HCT116 (cell line): Measurements from ENCODE around the gene AP3S1. TPM values are rescaled to one million over a fixed set of nuclear protein-coding genes. Genes with fewer than 3 reads are reported as not detected.

Experiments
- ATAC-seq: fragments of 200-7000 bp; cut with Tn5 transposase; 2 replicates; pipeline ENCODE4 v1.9.1; 2020; ENCODE audit warnings: mild to moderate bottlenecking, moderate library complexity
- BruUV-seq: library from RNA; stranded (reverse); fragments of 400-500 nt; replicated peaks from 2 replicates; lab custom pipeline; 2021; lab: Mats Ljungman, UMichigan
- CTCF ChIA-PET: fragments of 300-600 bp; sonication (Branson Sonifier 250); formaldehyde crosslinking; loops from one replicate; lab custom pipeline; 2021; ENCODE audit warnings: antibody characterized with exemption; lab: Charles Lee
- POLR2A ChIA-PET: fragments of 300-600, 350-600 bp; sonication (Branson Sonifier 250); formaldehyde crosslinking; loops from one replicate; lab custom pipeline; 2021; ENCODE audit warnings: antibody characterized with exemption; lab: Charles Lee
- RAD21 ChIA-PET, 2 experiments: fragments of 300-600 bp; sonication (Branson Sonifier 250); formaldehyde crosslinking; loops; one replicate each; lab custom pipeline; 2023; ENCODE audit warnings: low total read pairs in 2 of 2; ENCODE audit not compliant: uncharacterized antibody in 2 of 2, unreplicated experiment in 2 of 2, low non-redundant PET in 1 of 2; lab: Charles Lee
- DNase-seq: peaks from one replicate; pipeline ENCODE4 v3.0.0-alpha.2; 2010; ENCODE audit warnings: low read depth, low spot score
- H2AFZ ChIP-seq: fragments of 200-600 bp; shearing (Covaris generic), sonication (generic); 2 replicates; pipeline ENCODE4 v1.6.1; 2017; ENCODE audit warnings: low read depth, mixed run types, mixed read lengths, antibody characterized with exemption, low read length; ENCODE audit not compliant: poor library complexity, severe bottlenecking
- H3K27ac ChIP-seq: 2 replicates; pipeline ENCODE4 v1.5.1; 2012; ENCODE audit warnings: low read depth, low read length
- H3K27me3 ChIP-seq: fragments of 200-600 bp; sonication (generic); 2 replicates; pipeline ENCODE4 v1.6.1; 2016; ENCODE audit warnings: mixed run types, low read length, mixed read lengths; ENCODE audit not compliant: insufficient read depth
- H3K36me3 ChIP-seq, 2 experiments: fragments of 200-500 bp in 1 of 2; fragments of 200-600 bp in 1 of 2; sonication (Bioruptor generic) in 1 of 2; sonication (generic) in 1 of 2; 2 replicates each; pipeline versions ENCODE4 v1.5.1 to v1.6.1; 2014 to 2016; ENCODE audit warnings: low read length in 2 of 2, inconsistent platforms in 1 of 2, mixed read lengths in 1 of 2, mixed run types in 1 of 2; ENCODE audit not compliant: insufficient read depth in 2 of 2, control insufficient read depth in 1 of 2
- H3K4me1 ChIP-seq, 2 experiments: fragments of 200-600 bp in 1 of 2; sonication (generic) in 1 of 2; 2 replicates each; pipeline versions ENCODE4 v1.5.1 to v1.6.1; 2012 to 2017; ENCODE audit warnings: low read length in 2 of 2, inconsistent platforms in 1 of 2, mild to moderate bottlenecking in 1 of 2, mixed read lengths in 1 of 2, mixed run types in 1 of 2, moderate library complexity in 1 of 2; ENCODE audit not compliant: insufficient read depth in 2 of 2, control insufficient read depth in 1 of 2
- H3K4me2 ChIP-seq: fragments of 200-600 bp; sonication (generic); 2 replicates; pipeline ENCODE4 v1.6.1; 2017; ENCODE audit warnings: mixed run types, low read length, mixed read lengths
- H3K4me3 ChIP-seq, 2 experiments: fragments of 200-600 bp in 1 of 2; sonication (generic) in 1 of 2; replicated peaks in 1 of 2; 2 replicates each; pipeline ENCODE4 v1.5.1; 2011 to 2016; ENCODE audit warnings: low read length in 2 of 2, control low read depth in 1 of 2, low read depth in 1 of 2, mild to moderate bottlenecking in 1 of 2, mixed read lengths in 1 of 2, mixed run types in 1 of 2
- H3K79me2 ChIP-seq: fragments of 200-600 bp; sonication (generic); 2 replicates; pipeline ENCODE4 v1.6.1; 2017; ENCODE audit warnings: mild to moderate bottlenecking, mixed run types, low read length, moderate library complexity, mixed read lengths; ENCODE audit not compliant: insufficient read depth
- H3K9ac ChIP-seq: fragments of 200-600 bp; sonication (generic); 2 replicates; pipeline ENCODE4 v1.6.1; 2016; ENCODE audit warnings: low read length, mixed read lengths
- H3K9me2 ChIP-seq: fragments of 200-600 bp; sonication (generic), shearing (Covaris generic); 2 replicates; pipeline ENCODE4 v1.6.1; 2017; ENCODE audit warnings: mixed run types, mild to moderate bottlenecking, moderate library complexity; ENCODE audit not compliant: insufficient read depth
- H3K9me3 ChIP-seq, 2 experiments: fragments of 200-500 bp in 1 of 2; fragments of 200-600 bp in 1 of 2; sonication (Bioruptor generic) in 1 of 2; sonication (generic) in 1 of 2; 2 replicates each; pipeline ENCODE4 v1.6.1; 2014 to 2017; ENCODE audit warnings: low read length in 2 of 2, mixed read lengths in 2 of 2, inconsistent platforms in 1 of 2, low read depth in 1 of 2, mild to moderate bottlenecking in 1 of 2, mixed run types in 1 of 2, moderate library complexity in 1 of 2; ENCODE audit not compliant: control insufficient read depth in 1 of 2, insufficient read depth in 1 of 2
- H4K20me1 ChIP-seq: fragments of 200-600 bp; sonication (generic), shearing (Covaris generic); 2 replicates; pipeline ENCODE4 v1.6.1; 2017; ENCODE audit warnings: mixed run types, mild to moderate bottlenecking, moderate library complexity; ENCODE audit not compliant: insufficient read depth
- CBX3 ChIP-seq: IDR thresholded peaks from 2 replicates; pipeline ENCODE4 v1.6.1; 2012; ENCODE audit warnings: low read depth
- EGR1 ChIP-seq: IDR thresholded peaks from 2 replicates; pipeline ENCODE4 v1.6.1; 2012; ENCODE audit warnings: low read depth
- ELF1 ChIP-seq: IDR thresholded peaks from 2 replicates; pipeline ENCODE4 v1.6.1; 2012; ENCODE audit warnings: low read depth, borderline replicate concordance
- EZH2 ChIP-seq: fragments of 200-600 bp; sonication (generic); IDR thresholded peaks from 2 replicates; pipeline ENCODE4 v1.6.1; 2017; ENCODE audit warnings: antibody characterized with exemption, mixed run types
- FOSL1 ChIP-seq: IDR thresholded peaks from 2 replicates; pipeline ENCODE4 v1.6.1; 2012; ENCODE audit warnings: low read depth
- JUND ChIP-seq: IDR thresholded peaks from 2 replicates; pipeline ENCODE4 v1.6.1; 2012
- RAD21 ChIP-seq: IDR thresholded peaks from 2 replicates; pipeline ENCODE4 v1.6.1; 2012; ENCODE audit warnings: low read depth, mild to moderate bottlenecking
- SIN3A ChIP-seq: IDR thresholded peaks from 2 replicates; pipeline ENCODE4 v1.6.1; 2012; ENCODE audit warnings: low read depth
- TCF7L2 ChIP-seq: IDR thresholded peaks from 2 replicates; pipeline ENCODE4 v1.7.0; 2011; ENCODE audit warnings: borderline replicate concordance, inconsistent platforms; ENCODE audit not compliant: insufficient read depth, insufficient read length; ENCODE audit errors: extremely low read depth
- YY1 ChIP-seq: IDR thresholded peaks from 2 replicates; pipeline ENCODE4 v1.6.1; 2011; ENCODE audit warnings: low read length, low read depth, moderate library complexity, mild to moderate bottlenecking; ENCODE audit not compliant: insufficient replicate concordance; ENCODE audit errors: extremely low read depth
- ZFX ChIP-seq: fragments of 450-650 bp; IDR thresholded peaks from 2 replicates; pipeline ENCODE4 v1.6.1; 2017
- ZNF274 ChIP-seq: fragments of 200-500 bp; sonication (Bioruptor generic); IDR thresholded peaks from 2 replicates; pipeline ENCODE4 v1.6.1; 2014; ENCODE audit warnings: mild to moderate bottlenecking, low read depth, low read length, inconsistent platforms
- intact Hi-C: fragments of 100-400 bp; cut with micrococcal nuclease; formaldehyde crosslinking; loops from 2 replicates; pipeline ENCODE4 v1.10.0; 2022
- total RNA-seq: library from RNA; stranded (reverse); gene quantifications from one replicate; pipeline ENCODE4 v1.2.1, GENCODE V29; 2021; ENCODE audit not compliant: unreplicated experiment
- TF ChIP-seq, protein P1 (sequence below): IDR thresholded peaks from 2 replicates; pipeline ENCODE4 v1.6.1; 2012
- TF ChIP-seq, protein P2 (sequence below), 3 experiments: fragments of 200-600 bp in 1 of 3; sonication (generic) in 1 of 3; IDR thresholded peaks in 2 of 3; conservative IDR thresholded peaks in 1 of 3; 2 replicates each; pipeline ENCODE4 v1.5.1; 2012 to 2017; ENCODE audit warnings: low read depth in 2 of 3, low read length in 2 of 3, antibody characterized with exemption in 1 of 3, borderline replicate concordance in 1 of 3, control low read depth in 1 of 3, mild to moderate bottlenecking in 1 of 3, mixed read lengths in 1 of 3, mixed run types in 1 of 3, moderate library complexity in 1 of 3; ENCODE audit not compliant: insufficient read depth in 1 of 3
- TF ChIP-seq, protein P3 (sequence below): IDR thresholded peaks from 2 replicates; pipeline ENCODE4 v1.6.1; 2012; ENCODE audit warnings: low read depth

The AP3S1 gene
- total RNA-seq, 1 experiment from 2014 or later: 432 TPM

DNA sequence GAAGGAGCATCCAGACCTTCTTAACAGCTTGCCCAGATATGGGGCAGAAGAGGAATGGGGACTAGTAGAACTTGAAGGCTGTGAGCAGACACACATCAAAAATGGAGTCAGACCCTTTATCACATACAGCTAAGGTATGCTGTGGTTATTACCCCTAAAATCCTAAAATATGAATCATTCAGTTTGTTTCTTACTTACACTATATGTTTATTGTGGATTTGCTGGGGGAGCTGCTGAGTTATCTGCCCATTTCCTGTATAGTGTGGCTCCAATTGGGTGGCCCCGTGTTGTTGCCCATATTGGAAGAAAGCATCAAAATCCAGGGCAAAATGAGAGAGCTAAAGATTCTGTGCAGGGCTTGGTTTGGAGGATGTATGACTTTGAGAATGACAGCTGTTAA, 56.9 kb downstream of the AP3S1 start:
- ChIA-PET POLR2A (no interaction called here), CTCF (no interaction called here), RAD21 (no interaction called here)
- H3K9me2 ChIP-seq: no peaks in the 10 kb centered on the region
- no peak overlapping the region for H3K4me2 ChIP-seq
- peaks cover 0 to 48% of the 10 kb centered on the region in 2 experiments; a peak in 2 of 4 replicates for H3K4me1 ChIP-seq
- intact Hi-C loops: no loop called here
- H3K79me2 ChIP-seq: peaks cover 100% of the 10 kb centered on the region
- no peak overlapping the region for H3K4me3 ChIP-seq
- no peak overlapping the region for H2AFZ ChIP-seq
- no peaks in the 10 kb centered on the region for H3K27me3 ChIP-seq
- no peak overlapping the region for H3K27ac ChIP-seq
- H4K20me1 ChIP-seq: no peaks in the 10 kb centered on the region; the same call in 1 of the 2 replicates
- peaks cover 0 to 23% of the 10 kb centered on the region in 2 experiments; a peak in 1 of 4 replicates for H3K36me3 ChIP-seq
- DNase-seq: no peak
- TSS peak; percentile 2 for BruUV-seq
- no peak overlapping the region for H3K9ac ChIP-seq
- peak; percentile 28; the same call in 1 of the 2 replicates for ATAC-seq
- H3K9me3 ChIP-seq: no peaks in the 10 kb centered on the region
- TF ChIP-seq RAD21 (no peak), CBX3 (no peak), EGR1 (no peak), FOSL1 (no peak), ZFX (no peak), EZH2 (no peak), JUND (no peak), ELF1 (no peak)
- TF ChIP-seq, protein P1, sequence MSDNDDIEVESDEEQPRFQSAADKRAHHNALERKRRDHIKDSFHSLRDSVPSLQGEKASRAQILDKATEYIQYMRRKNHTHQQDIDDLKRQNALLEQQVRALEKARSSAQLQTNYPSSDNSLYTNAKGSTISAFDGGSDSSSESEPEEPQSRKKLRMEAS: no peak
- TF ChIP-seq, all 23 proteins: peak for 0

DNA sequence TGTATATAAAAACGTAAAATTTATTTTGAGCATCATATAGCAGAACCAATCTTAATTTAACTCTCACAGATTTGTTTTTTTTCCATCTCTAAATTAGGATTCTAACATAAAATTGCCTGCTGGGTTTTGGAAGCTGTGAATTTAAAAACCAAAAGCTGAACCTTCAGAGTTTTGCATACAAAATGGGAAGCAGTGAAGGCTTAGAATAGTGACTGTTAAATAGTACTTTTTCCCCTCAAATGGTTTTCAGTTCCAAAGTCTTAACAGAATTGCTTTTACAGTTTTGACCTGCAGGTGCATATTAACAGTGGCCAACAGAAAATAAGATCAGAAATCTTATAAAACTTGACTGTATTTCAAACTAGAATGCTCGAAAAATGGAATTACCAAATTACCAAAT, 65.4 kb downstream of the AP3S1 start:
- no peak overlapping the region for H2AFZ ChIP-seq
- H3K27me3 ChIP-seq: no peaks in the 10 kb centered on the region
- TF ChIP-seq ZNF274 (no peak), YY1 (no peak), RAD21 (no peak), FOSL1 (no peak), SIN3A (no peak), TCF7L2 (no peak), ZFX (no peak), CBX3 (no peak)
- TF ChIP-seq, protein P2, sequence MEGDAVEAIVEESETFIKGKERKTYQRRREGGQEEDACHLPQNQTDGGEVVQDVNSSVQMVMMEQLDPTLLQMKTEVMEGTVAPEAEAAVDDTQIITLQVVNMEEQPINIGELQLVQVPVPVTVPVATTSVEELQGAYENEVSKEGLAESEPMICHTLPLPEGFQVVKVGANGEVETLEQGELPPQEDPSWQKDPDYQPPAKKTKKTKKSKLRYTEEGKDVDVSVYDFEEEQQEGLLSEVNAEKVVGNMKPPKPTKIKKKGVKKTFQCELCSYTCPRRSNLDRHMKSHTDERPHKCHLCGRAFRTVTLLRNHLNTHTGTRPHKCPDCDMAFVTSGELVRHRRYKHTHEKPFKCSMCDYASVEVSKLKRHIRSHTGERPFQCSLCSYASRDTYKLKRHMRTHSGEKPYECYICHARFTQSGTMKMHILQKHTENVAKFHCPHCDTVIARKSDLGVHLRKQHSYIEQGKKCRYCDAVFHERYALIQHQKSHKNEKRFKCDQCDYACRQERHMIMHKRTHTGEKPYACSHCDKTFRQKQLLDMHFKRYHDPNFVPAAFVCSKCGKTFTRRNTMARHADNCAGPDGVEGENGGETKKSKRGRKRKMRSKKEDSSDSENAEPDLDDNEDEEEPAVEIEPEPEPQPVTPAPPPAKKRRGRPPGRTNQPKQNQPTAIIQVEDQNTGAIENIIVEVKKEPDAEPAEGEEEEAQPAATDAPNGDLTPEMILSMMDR (IDR thresholded peaks at IDR 0.05 in 2 of 3, conservative IDR thresholded peaks at IDR 0.05 in 1 of 3; ENCODE audit: borderline replicate concordance in 1 of 3, insufficient read depth in 1 of 3, low read depth in 2 of 3, low read length in 2 of 3): no peak
- TF ChIP-seq, protein P3, sequence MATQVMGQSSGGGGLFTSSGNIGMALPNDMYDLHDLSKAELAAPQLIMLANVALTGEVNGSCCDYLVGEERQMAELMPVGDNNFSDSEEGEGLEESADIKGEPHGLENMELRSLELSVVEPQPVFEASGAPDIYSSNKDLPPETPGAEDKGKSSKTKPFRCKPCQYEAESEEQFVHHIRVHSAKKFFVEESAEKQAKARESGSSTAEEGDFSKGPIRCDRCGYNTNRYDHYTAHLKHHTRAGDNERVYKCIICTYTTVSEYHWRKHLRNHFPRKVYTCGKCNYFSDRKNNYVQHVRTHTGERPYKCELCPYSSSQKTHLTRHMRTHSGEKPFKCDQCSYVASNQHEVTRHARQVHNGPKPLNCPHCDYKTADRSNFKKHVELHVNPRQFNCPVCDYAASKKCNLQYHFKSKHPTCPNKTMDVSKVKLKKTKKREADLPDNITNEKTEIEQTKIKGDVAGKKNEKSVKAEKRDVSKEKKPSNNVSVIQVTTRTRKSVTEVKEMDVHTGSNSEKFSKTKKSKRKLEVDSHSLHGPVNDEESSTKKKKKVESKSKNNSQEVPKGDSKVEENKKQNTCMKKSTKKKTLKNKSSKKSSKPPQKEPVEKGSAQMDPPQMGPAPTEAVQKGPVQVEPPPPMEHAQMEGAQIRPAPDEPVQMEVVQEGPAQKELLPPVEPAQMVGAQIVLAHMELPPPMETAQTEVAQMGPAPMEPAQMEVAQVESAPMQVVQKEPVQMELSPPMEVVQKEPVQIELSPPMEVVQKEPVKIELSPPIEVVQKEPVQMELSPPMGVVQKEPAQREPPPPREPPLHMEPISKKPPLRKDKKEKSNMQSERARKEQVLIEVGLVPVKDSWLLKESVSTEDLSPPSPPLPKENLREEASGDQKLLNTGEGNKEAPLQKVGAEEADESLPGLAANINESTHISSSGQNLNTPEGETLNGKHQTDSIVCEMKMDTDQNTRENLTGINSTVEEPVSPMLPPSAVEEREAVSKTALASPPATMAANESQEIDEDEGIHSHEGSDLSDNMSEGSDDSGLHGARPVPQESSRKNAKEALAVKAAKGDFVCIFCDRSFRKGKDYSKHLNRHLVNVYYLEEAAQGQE: no peak
- peaks cover 99% of the 10 kb centered on the region for H3K79me2 ChIP-seq
- no TSS peak for BruUV-seq
- ChIA-PET POLR2A (no interaction called here), RAD21 (no interaction called here), CTCF (no interaction called here)
- H3K4me3 ChIP-seq: no peak overlapping the region
- peaks cover 0 to 5% of the 10 kb centered on the region in 2 experiments; a peak in 1 of 4 replicates for H3K36me3 ChIP-seq
- no peak for DNase-seq
- H3K9ac ChIP-seq: no peak overlapping the region
- peaks cover 0 to 16% of the 10 kb centered on the region in 2 experiments; a peak in 2 of 4 replicates for H3K4me1 ChIP-seq
- intact Hi-C loops: no loop called here
- H3K9me2 ChIP-seq: no peaks in the 10 kb centered on the region
- H4K20me1 ChIP-seq: no peaks in the 10 kb centered on the region
- ATAC-seq: no peak
- no peaks in the 10 kb centered on the region for H3K9me3 ChIP-seq
- H3K4me2 ChIP-seq: no peak overlapping the region
- H3K27ac ChIP-seq: no peak overlapping the region
